ENCODE results near the gene S100A14. TPM values are rescaled to one million over a fixed set of nuclear protein-coding genes. Genes with fewer than 3 reads are reported as not detected.
A peak's percentile ranks its signal among the peaks of the same experiment; 100 is the strongest.

S100A14 gene
- total RNA-seq, 1 experiment from 2014 or later, result 0.57 TPM

DNA sequence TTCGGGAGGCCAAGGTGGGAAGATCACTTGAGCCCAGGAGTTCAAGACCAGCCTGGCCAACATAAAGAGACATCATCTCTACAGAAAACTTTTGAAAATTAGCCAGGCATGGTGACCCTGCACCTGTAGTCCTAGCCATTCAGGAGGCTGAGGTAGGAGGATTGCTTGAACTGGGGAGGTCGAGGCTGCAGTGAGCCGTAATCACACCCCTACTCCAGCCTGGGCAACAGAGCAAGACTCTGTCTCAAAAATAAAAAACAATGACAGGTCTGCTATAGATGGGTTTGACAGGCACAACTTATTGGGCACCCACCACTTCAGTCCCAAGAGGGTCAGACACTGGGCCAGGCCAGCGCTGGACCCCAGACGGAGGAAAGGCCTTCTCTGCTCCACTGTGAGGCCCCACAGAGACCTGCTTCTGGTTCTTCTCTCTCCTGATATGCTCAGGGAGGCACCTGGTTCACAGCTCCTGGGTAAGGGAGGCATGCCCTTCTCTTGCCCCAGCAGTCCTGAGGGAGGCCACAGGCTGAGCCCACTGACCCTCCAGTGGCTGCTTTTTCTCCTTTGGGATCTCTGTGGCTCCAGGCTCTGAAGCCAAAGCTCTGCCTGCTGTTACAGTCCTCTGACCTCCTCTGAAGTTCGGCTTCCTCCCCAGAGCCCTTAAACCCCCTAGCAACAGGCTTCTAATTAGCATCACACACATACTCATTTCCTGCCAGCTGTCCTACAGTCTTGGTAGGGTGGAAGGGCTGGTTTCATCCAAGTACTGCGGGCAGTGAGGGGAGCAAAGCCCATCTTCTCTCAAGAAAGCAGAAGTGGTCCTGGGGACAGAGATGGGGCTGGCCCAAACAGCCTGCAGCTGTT, 17.6 kb downstream of the S100A14 start:
- no TSS peak for BruUV-seq (replicated peaks)
- H3K4me1 ChIP-seq (ENCODE audit: control insufficient read depth, insufficient read depth, low read length), result no peaks in the 10 kb centered on the region
- no peaks in the 10 kb centered on the region for H3K27me3 ChIP-seq (ENCODE audit: control insufficient read depth, insufficient read depth, low read length)
- no peak for TF ChIP-seq SIN3A (IDR thresholded peaks at IDR 0.05; ENCODE audit: borderline replicate concordance, insufficient read depth, low read depth, low read length)
- TF ChIP-seq, protein P1, sequence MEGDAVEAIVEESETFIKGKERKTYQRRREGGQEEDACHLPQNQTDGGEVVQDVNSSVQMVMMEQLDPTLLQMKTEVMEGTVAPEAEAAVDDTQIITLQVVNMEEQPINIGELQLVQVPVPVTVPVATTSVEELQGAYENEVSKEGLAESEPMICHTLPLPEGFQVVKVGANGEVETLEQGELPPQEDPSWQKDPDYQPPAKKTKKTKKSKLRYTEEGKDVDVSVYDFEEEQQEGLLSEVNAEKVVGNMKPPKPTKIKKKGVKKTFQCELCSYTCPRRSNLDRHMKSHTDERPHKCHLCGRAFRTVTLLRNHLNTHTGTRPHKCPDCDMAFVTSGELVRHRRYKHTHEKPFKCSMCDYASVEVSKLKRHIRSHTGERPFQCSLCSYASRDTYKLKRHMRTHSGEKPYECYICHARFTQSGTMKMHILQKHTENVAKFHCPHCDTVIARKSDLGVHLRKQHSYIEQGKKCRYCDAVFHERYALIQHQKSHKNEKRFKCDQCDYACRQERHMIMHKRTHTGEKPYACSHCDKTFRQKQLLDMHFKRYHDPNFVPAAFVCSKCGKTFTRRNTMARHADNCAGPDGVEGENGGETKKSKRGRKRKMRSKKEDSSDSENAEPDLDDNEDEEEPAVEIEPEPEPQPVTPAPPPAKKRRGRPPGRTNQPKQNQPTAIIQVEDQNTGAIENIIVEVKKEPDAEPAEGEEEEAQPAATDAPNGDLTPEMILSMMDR (IDR thresholded peaks at IDR 0.05), result no peak
- TF ChIP-seq POLR2AphosphoS5 (IDR thresholded peaks at IDR 0.05; ENCODE audit: low read depth, low read length), result no peak
- TF ChIP-seq TCF7L2 (IDR thresholded peaks at IDR 0.05; ENCODE audit: low read depth, low read length), result no peak
- TF ChIP-seq, protein P2, sequence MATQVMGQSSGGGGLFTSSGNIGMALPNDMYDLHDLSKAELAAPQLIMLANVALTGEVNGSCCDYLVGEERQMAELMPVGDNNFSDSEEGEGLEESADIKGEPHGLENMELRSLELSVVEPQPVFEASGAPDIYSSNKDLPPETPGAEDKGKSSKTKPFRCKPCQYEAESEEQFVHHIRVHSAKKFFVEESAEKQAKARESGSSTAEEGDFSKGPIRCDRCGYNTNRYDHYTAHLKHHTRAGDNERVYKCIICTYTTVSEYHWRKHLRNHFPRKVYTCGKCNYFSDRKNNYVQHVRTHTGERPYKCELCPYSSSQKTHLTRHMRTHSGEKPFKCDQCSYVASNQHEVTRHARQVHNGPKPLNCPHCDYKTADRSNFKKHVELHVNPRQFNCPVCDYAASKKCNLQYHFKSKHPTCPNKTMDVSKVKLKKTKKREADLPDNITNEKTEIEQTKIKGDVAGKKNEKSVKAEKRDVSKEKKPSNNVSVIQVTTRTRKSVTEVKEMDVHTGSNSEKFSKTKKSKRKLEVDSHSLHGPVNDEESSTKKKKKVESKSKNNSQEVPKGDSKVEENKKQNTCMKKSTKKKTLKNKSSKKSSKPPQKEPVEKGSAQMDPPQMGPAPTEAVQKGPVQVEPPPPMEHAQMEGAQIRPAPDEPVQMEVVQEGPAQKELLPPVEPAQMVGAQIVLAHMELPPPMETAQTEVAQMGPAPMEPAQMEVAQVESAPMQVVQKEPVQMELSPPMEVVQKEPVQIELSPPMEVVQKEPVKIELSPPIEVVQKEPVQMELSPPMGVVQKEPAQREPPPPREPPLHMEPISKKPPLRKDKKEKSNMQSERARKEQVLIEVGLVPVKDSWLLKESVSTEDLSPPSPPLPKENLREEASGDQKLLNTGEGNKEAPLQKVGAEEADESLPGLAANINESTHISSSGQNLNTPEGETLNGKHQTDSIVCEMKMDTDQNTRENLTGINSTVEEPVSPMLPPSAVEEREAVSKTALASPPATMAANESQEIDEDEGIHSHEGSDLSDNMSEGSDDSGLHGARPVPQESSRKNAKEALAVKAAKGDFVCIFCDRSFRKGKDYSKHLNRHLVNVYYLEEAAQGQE (IDR thresholded peaks at IDR 0.05; ENCODE audit: insufficient read depth in 1 of 2, low read depth in 2 of 2, low read length in 1 of 2), result no peak
- peak; percentile 31; the same call in 1 of the 2 replicates for ATAC-seq
- no peak overlapping the region for H3K27ac ChIP-seq (ENCODE audit: low read length)
- POLR2A ChIA-PET, result no interaction called here
- DNase-seq (ENCODE audit: low read depth, low spot score), result no peak
- no peak overlapping the region for H3K4me3 ChIP-seq (ENCODE audit: low read depth in 2 of 2, low read length in 2 of 2)
- H3K9me3 ChIP-seq (ENCODE audit: control insufficient read depth, insufficient read depth, low read depth, low read length), result no peaks in the 10 kb centered on the region
- in situ Hi-C loops (cut with HindIII; ENCODE audit: low pct_unique_long_range_greater_than_20kb, low sequenced_read_pairs) (no loop called here), intact Hi-C loops (cut with micrococcal nuclease; ENCODE audit: unreplicated experiment) (no loop called here)
- CTCF ChIA-PET, result no interaction called here
- no peaks in the 10 kb centered on the region for H3K36me3 ChIP-seq (ENCODE audit: control insufficient read depth, insufficient read depth, low read length)

DNA sequence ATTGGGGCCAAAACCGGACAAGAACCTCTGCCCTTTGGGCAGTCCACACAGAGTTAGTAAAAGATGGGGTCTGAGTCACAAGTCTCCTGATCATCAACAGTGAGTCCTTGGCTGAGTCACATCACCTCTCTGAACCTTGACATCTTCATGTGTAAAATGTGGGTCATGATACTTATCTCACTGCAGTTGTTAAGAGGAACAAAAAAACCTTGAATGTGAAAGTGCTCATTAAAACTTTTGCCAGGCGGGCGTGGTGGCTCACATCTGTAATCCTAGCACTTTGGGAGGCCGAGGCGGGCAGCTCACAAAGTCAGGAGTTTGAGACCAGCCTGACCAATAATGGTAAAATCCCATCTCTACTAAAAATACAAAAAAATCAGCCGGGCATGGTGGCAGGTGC, 18.9 kb downstream of the S100A14 start:
- Histone ChIP-seq H3K27me3 (ENCODE audit: control insufficient read depth, insufficient read depth, low read length) (no peaks in the 10 kb centered on the region), H3K36me3 (ENCODE audit: control insufficient read depth, insufficient read depth, low read length) (no peaks in the 10 kb centered on the region), H3K4me1 (ENCODE audit: control insufficient read depth, insufficient read depth, low read length) (no peaks in the 10 kb centered on the region), H3K4me3 (ENCODE audit: low read depth in 2 of 2, low read length in 2 of 2) (no peak overlapping the region), H3K9me3 (ENCODE audit: control insufficient read depth, insufficient read depth, low read depth, low read length) (no peaks in the 10 kb centered on the region), H3K27ac (ENCODE audit: low read length) (no peak overlapping the region)
- DNase-seq (ENCODE audit: low read depth, low spot score) (no peak), ATAC-seq (peak; percentile 61; the same call in 1 of the 2 replicates)
- TF ChIP-seq, protein P1 (IDR thresholded peaks at IDR 0.05), result no peak
- TF ChIP-seq, protein P2 (IDR thresholded peaks at IDR 0.05; ENCODE audit: insufficient read depth in 1 of 2, low read depth in 2 of 2, low read length in 1 of 2), result no peak
- TF ChIP-seq TCF7L2 (IDR thresholded peaks at IDR 0.05; ENCODE audit: low read depth, low read length) (no peak), SIN3A (IDR thresholded peaks at IDR 0.05; ENCODE audit: borderline replicate concordance, insufficient read depth, low read depth, low read length) (no peak), POLR2AphosphoS5 (IDR thresholded peaks at IDR 0.05; ENCODE audit: low read depth, low read length) (no peak)
- POLR2A ChIA-PET, result no interaction called here
- no TSS peak for BruUV-seq (replicated peaks)
- CTCF ChIA-PET, result no interaction called here
- in situ Hi-C loops (cut with HindIII; ENCODE audit: low pct_unique_long_range_greater_than_20kb, low sequenced_read_pairs) (no loop called here), intact Hi-C loops (cut with micrococcal nuclease; ENCODE audit: unreplicated experiment) (no loop called here)

Data from Panc1 (cell line).